Globus pallidus (tissue), 1 donor: Measurements from ENCODE around the gene NGDN.

Experiments
- DNase-seq: peaks from one replicate; pipeline ENCODE4 v3.0.0-alpha.2; 2015; ENCODE audit warnings: low spot score

Gene NGDN

DNA sequence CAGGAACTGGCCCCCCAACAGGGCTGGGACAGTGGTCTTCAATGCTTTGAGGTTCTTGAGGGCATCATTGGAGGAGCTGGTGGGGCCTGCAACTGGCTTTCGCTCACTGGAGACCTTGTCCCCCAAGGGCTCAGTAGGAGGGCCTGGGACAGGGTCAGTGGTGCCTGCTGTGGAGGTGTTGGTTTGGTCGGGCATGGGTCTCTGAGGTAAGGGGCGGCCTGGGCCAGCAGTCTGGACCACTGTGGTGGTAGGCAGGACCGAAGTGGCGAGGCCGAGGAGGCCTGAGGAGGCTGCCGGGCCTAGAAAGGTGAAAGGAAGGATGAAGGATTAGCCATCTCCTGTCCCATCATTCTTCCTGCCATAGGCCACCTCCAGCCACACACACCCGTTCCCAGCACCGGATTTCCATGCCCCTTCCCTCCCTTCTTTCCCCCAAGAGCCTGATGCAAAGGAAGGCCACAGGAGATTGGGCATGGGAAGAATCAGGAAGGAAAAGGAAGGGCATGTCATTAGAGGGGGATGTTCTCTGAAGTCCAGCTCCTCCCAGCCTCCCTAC, 53.2 kb downstream of the NGDN start:
- DNase-seq, result no peak

DNA sequence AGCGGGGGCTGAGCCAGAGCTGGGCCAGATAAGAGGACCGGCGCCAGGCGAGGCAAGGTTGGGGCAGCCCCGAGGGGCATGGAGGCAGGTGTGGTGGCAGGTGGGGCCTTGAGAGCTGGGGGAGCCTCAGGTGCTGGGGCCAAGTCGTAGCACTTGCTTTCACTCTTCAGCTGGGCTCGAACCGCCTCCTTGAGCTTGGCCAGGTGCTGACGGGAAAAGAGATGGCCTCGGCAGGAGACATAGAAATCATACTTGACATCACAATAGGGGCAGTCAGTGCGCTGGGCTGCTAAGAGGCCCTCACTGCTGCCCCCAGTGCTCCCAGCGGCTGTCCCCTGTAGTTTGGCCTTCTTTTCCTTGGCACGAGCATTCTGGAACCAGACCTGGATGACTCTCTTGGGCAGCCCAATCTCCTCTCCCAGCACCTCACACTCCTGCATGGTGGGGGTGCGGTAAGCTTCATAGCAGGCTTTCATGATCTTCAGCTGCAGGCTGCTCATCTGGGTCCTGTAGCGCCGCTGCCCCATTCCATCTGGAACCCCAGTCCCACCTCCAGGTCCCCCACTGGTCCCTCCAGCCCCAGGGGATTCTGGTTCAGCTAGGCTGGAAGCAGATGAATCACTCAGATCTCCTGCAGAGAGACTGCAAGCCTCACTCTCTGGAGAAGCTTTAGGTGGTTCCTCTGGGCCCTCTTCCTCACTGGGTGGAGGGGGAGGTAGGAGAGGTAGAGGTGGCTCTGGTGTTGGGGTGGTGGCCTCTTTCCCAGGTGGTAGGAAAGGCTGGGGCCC, 53.9 kb downstream of the NGDN start:
- no peak for DNase-seq

DNA sequence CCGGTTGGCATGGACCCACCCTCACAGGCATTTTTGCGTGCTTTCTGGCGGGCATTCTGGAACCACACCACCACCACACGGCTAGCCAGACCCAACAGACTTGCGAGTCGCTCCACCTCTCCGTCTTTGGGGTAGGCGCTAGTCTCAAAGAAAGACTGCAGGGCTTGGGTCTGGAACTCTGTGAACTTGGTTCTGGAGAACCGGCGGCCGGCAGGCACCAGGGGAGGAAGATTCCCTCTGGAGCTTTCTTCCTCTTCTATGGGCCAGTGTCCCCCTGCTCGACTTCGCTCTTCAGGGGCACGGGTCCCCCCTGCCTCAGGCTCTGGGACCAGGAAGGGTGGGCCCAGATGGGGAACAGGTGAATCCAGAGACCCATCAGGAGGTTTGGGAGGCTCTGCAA, 55.5 kb downstream of the NGDN start:
- DNase-seq, result no peak

DNA sequence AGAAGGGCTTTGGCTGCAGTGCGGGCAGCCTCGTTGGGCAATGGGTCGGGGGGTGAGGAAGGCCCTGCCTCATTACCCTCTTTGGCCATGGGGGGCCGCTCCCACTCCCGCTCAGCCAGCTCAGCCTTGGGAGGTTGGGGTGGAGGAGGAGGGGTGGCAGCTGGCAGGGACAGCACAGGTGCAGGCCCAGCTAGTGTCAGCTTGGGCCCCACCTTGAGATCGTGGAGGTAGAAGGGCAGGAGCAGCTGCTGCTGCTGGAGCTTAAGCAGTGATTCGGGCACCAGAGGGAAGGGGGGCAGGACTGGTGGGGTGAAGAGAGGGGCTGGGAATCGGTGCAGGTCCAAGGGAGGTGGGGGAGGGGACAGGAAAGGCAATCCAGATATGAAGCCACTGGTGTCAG, 56.1 kb downstream of the NGDN start:
- DNase-seq, result no peak
